ENCODE measurements around the gene GFOD1. TPM values are rescaled to one million over a fixed set of nuclear protein-coding genes. Genes with fewer than 3 reads are reported as not detected.

The GFOD1 gene
- polyA plus RNA-seq, 1 of the 3 experiments (the other 2 are of a cell fraction) = 1.6 TPM

DNA sequence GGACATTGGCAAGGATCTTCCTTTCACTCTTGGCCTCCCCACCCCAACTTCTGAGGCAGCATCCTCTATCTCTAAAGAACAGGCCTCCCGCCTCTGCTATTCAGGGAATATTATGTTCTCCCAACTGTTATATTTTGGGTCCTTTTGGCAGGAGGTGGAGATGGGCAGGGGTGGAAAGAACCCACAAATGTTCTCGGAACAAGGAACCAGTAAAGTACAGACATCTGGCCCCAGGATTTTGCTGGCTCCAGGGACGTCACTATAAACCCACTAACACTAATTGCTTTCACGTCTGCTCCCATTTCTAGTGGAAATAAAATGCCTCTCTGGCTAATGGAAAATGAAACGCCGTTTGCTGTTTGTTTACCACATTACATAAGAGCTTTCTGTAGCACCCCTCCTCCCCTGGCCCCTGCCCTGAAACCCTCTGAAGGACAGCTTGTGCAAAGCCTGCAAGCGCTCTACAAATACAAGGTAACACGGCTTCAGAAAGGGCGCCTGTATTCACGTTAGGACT is 81.4 kb downstream of the GFOD1 start:
- no peaks in the 10 kb centered on the region for H3F3A ChIP-seq (replicated peaks; ENCODE audit: insufficient read depth)
- no peak overlapping the region for H3K4me3 ChIP-seq (ENCODE audit: low read depth in 2 of 2, low read length in 1 of 2)
- 92% methylated on average over 10 of the region's 10 CpGs for WGBS (ENCODE audit: low lambda C conversion rate)
- H3K4me1 ChIP-seq (ENCODE audit: control insufficient read depth in 1 of 2, insufficient read depth in 2 of 2, low read depth in 1 of 2, low read length in 1 of 2) = peaks cover 0 to 11% of the 10 kb centered on the region in 2 experiments; a peak in 2 of 4 replicates
- no peaks in the 10 kb centered on the region for H3K9me3 ChIP-seq
- H3K27me3 ChIP-seq (ENCODE audit: insufficient read depth) = no peaks in the 10 kb centered on the region
- H4K20me1 ChIP-seq (ENCODE audit: insufficient read depth) = no peaks in the 10 kb centered on the region
- CTCF ChIA-PET = interaction anchor here (1.3 kb wide), 1 partner anchor 169 kb away, joined by 3 read pairs; no protein-coding TSS in a partner anchor
- DNase-seq = no peak
- no peak overlapping the region for H3K9ac ChIP-seq
- POLR2A ChIA-PET = no interaction called here
- H3K4me2 ChIP-seq = no peak overlapping the region
- no peak overlapping the region for H3K27ac ChIP-seq (ENCODE audit: low read depth in 2 of 2, low read length in 1 of 2)
- no peaks in the 10 kb centered on the region for H3K79me2 ChIP-seq (ENCODE audit: insufficient read depth)
- no peaks in the 10 kb centered on the region for H3K9me2 ChIP-seq
- H2AFZ ChIP-seq (ENCODE audit: low read depth) = no peak overlapping the region
- TF ChIP-seq, protein P1, sequence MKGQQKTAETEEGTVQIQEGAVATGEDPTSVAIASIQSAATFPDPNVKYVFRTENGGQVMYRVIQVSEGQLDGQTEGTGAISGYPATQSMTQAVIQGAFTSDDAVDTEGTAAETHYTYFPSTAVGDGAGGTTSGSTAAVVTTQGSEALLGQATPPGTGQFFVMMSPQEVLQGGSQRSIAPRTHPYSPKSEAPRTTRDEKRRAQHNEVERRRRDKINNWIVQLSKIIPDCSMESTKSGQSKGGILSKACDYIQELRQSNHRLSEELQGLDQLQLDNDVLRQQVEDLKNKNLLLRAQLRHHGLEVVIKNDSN (IDR thresholded peaks at IDR 0.05; ENCODE audit: borderline replicate concordance, low read depth) = no peak
- TF ChIP-seq TCF12 (IDR thresholded peaks at IDR 0.05) (no peak), RCOR1 (IDR thresholded peaks at IDR 0.05; ENCODE audit: low read length) (no peak), FOXJ3 (CRISPR knock-in tag; IDR thresholded peaks at IDR 0.05) (no peak), FOXM1 (IDR thresholded peaks at IDR 0.05; ENCODE audit: low read depth) (no peak), YY1 (IDR thresholded peaks at IDR 0.05; ENCODE audit: low read depth) (no peak), CHD2 (IDR thresholded peaks at IDR 0.05; ENCODE audit: low read length, partially characterized antibody) (no peak), EP300 (IDR thresholded peaks at IDR 0.05; ENCODE audit: borderline replicate concordance in 1 of 2, low read depth in 1 of 2, low read length in 1 of 2) (no peak), JUND (IDR thresholded peaks at IDR 0.05) (no peak)
- TF ChIP-seq, protein P2, sequence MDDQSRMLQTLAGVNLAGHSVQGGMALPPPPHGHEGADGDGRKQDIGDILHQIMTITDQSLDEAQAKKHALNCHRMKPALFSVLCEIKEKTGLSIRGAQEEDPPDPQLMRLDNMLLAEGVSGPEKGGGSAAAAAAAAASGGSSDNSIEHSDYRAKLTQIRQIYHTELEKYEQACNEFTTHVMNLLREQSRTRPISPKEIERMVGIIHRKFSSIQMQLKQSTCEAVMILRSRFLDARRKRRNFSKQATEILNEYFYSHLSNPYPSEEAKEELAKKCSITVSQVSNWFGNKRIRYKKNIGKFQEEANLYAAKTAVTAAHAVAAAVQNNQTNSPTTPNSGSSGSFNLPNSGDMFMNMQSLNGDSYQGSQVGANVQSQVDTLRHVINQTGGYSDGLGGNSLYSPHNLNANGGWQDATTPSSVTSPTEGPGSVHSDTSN (IDR thresholded peaks at IDR 0.05) = no peak
- H3K36me3 ChIP-seq (replicated peaks in 1 of 2; ENCODE audit: control insufficient read depth in 1 of 2, insufficient read depth in 2 of 2, low read length in 1 of 2) = no peaks in the 10 kb centered on the region

DNA sequence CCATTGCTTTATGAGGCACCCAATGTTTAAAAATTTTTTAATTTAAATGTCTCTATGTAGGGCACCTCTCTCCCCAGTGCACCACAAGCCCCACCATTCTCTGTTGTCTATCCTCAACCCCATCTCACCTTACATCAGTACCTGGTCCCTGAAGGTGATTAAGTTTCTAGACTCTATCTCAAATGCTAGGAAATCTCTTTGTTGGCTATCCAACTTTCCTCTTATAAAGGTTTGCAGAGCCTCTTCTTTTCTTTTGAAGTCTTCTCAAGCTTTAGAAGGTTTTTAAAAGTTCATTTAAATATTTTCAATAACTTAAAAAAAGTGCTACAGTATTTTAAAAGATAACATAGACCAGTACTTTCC is 82.5 kb downstream of the GFOD1 start:
- Histone ChIP-seq H3K36me3 (replicated peaks in 1 of 2; ENCODE audit: control insufficient read depth in 1 of 2, insufficient read depth in 2 of 2, low read length in 1 of 2) (no peaks in the 10 kb centered on the region), H3K4me3 (ENCODE audit: low read depth in 2 of 2, low read length in 1 of 2) (no peak overlapping the region), H3K79me2 (ENCODE audit: insufficient read depth) (no peaks in the 10 kb centered on the region), H4K20me1 (ENCODE audit: insufficient read depth) (no peaks in the 10 kb centered on the region), H3F3A (replicated peaks; ENCODE audit: insufficient read depth) (no peaks in the 10 kb centered on the region), H3K9ac (no peak overlapping the region), H3K27ac (ENCODE audit: low read depth in 2 of 2, low read length in 1 of 2) (no peak overlapping the region), H3K9me3 (no peaks in the 10 kb centered on the region), H2AFZ (ENCODE audit: low read depth) (no peak overlapping the region), H3K9me2 (no peaks in the 10 kb centered on the region), H3K4me1 (ENCODE audit: control insufficient read depth in 1 of 2, insufficient read depth in 2 of 2, low read depth in 1 of 2, low read length in 1 of 2) (peaks cover 0 to 11% of the 10 kb centered on the region in 2 experiments; a peak in 2 of 4 replicates), H3K4me2 (no peak overlapping the region), H3K27me3 (ENCODE audit: insufficient read depth) (no peaks in the 10 kb centered on the region)
- TF ChIP-seq FOSL2 (IDR thresholded peaks at IDR 0.05; ENCODE audit: borderline replicate concordance, low read depth) = no peak
- TF ChIP-seq, protein P3, sequence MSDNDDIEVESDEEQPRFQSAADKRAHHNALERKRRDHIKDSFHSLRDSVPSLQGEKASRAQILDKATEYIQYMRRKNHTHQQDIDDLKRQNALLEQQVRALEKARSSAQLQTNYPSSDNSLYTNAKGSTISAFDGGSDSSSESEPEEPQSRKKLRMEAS (IDR thresholded peaks at IDR 0.05; ENCODE audit: low read depth) = no peak
- TF ChIP-seq ELF1 (IDR thresholded peaks at IDR 0.05) = no peak
- TF ChIP-seq JUND (IDR thresholded peaks at IDR 0.05) = no peak
- TF ChIP-seq TAF1 (IDR thresholded peaks at IDR 0.05; ENCODE audit: borderline replicate concordance, low read depth, low read length) = no peak
- no peak for TF ChIP-seq MEF2A (IDR thresholded peaks at IDR 0.05; ENCODE audit: borderline replicate concordance, low read depth)
- no peak for TF ChIP-seq SIN3A (IDR thresholded peaks at IDR 0.05; ENCODE audit: borderline replicate concordance, low read depth, low read length)
- no peak for TF ChIP-seq CHD2 (IDR thresholded peaks at IDR 0.05; ENCODE audit: low read length, partially characterized antibody)
- TF ChIP-seq POLR2AphosphoS5 (IDR thresholded peaks at IDR 0.05; ENCODE audit: low read depth, low read length) = no peak
- TF ChIP-seq NFIC (IDR thresholded peaks at IDR 0.05; ENCODE audit: borderline replicate concordance) = no peak
- no peak for DNase-seq
- POLR2A ChIA-PET = no interaction called here
- CTCF ChIA-PET = interaction anchor here (1.3 kb wide), 1 partner anchor 9 kb away, joined by 3 read pairs; no protein-coding TSS in a partner anchor
